Stimulated activated CD8-positive, alpha-beta memory T cell treated with anti-CD3 and anti-CD28 coated beads, Interleukin-12 subunit alpha, Interleukin-12 subunit beta, amount 100 ng/mL, for 24 hours (primary cell): ENCODE results near the gene PID1.
"Not testable (repeated sequence)": the region's sequence is repeated elsewhere in the genome, so short reads cannot be mapped to it uniquely, and the experiment has no call there.

Source experiments
- DNase-seq: peaks from one replicate; pipeline ENCODE4 v3.0.0-alpha.2; 2020; ENCODE audit errors: extremely low read depth

The PID1 gene

DNA sequence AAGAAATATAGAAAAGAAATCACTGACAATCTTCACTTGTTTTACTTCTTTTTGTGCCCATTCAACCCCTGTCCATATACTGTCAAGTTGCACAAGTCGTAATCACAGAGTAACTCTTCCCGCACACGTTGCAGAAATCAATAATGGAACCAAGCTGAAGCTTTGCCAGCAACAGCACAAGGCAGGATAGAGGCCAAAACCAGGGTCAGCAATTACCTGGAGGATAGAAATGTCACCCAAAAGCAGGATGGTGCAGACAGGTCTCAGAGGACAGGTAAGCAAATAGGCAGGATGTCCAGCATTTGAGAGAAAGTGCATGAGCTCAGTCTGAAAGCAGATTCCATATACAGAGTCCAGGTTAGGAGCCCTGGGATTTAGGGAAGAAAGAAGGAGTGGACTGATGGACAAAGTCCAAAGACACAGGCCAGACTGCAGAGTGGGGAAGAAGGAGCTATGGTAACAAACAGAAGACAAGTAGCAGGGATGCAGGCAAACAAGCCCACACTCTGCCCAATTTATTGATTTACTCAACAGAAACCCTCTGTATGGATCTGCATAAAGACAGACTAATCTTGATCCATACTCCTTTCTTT, 52.7 kb downstream of the PID1 start:
- DNase-seq = no peak

DNA sequence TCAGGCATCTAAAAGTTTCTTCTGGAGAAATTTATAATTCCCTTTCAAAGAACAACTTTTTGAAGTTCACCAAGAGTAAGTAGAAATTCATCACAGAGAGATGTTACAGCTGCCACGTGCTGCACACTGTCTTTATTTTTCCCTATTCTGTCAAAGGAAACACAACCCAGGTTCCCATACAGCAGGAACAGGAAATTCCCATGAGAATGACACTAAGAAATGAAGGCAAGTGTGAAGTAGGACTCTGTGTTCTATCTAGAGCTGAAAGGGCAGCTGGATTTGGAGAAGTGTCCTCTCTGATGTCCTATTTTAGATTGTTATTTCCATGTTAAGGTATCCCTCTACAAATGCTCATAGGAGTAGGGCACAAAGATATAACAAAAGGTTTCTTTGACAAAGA, 58.8 kb downstream of the PID1 start:
- no peak for DNase-seq

DNA sequence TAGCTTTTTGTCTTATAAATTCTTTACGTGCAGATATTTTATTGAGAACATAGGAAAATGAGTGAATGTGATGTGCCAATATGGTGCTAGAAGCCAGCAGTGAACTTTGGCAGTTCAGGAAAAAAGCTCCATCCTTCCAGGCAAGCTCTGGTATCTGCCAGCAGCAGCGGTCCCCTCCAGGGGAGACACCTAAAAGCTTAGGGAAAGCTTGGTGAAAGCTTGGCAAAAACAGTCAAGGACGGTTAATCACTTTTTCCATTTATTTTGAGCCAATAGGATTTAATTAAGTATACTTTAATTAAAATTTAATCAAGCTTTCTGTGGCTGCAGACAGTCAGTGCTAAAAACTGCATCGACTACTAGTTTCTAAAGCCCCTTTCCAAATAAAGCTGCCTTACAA, 60.4 kb downstream of the PID1 start:
- no peak for DNase-seq

DNA sequence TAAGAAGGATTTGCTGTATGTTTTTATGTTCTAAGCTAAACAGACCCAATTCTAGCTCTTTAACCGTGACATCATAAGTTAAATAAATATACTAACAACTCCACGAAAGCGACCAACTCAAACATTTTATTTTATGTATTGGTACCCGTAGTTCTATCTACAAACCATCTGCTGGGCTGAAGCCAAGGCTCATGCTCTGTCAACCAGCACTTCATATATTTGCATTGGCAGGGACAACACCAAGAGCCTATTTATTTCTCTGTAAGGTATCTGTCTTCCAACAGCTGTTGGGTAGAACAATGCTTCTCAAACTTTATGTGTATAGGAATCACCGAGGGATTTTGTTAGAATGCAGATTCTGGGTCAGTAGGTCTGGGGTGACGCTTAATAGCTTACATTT, 64.5 kb downstream of the PID1 start:
- no peak for DNase-seq

DNA sequence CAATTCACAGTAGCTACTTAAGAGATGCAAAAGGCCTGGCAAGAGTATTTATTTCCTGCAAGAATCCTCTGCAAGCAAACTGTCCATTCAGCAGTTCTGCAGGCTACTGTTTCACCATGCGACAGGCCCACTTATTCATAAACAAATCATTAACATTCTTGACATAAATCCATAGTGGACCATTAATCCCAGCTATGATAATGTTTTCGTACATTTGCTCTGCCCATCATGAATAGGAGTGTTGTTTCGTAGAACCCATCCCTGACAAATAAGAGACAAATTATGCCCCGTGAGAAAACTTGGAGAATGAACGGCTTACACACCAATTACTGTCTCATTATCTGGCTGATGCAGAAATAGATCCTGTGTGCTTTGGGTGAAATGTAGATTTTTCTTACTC, 65.4 kb downstream of the PID1 start:
- no peak for DNase-seq

DNA sequence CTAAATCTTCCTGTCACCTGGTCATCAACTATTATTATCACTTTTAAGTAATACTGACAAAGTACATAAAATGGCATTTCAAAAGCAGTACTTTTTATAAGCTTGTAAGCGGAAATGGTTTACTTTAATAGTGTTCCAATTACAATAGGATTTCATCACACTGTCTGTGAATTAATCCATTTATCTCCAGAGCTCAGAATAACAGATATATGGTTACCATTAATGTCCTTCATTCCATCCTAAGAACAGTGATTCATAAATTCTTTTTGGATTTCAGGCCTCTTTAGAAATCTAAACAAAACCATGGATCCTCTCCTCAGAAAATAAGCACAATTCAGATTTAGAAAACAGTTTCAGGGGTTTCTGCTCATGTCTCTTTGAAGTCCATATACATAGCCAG, 68.4 kb downstream of the PID1 start:
- DNase-seq = no peak

DNA sequence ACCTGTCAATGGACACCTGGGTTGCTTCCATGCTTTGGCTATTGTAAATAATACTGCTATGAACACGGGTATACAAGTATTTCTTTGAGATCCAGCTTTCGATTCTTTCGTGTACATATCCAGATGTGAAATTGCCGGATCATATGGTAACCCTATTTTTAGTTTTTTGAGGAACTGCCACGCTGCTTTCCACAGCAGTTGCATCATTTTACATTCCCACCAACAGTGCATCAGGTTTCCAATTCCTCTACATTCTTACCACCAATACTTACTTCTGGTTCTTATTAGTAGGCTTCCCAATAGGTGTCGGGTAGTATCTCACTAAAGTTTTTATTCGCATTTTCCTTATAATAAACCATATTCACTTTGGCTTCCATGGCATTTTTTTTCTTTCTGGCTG, 69.6 kb downstream of the PID1 start:
- no peak for DNase-seq

DNA sequence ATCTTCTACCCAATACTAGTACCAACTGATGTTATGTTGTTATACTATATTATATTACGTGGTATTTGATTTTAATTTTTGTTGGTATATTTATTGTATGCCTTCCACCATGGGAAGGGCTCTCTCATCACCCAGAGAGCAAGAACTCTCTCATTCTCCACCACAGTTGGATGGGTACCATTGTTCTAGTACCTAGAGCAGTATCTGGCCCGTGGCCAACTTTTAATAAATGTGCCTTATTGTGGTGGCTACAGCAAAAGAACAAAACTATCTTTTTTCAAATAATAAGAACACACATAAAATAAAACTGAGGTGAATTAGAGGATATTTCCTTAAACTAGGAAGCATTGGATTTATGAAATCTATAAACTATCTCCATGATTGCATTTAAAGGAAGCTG, 71.8 kb downstream of the PID1 start:
- no peak for DNase-seq

DNA sequence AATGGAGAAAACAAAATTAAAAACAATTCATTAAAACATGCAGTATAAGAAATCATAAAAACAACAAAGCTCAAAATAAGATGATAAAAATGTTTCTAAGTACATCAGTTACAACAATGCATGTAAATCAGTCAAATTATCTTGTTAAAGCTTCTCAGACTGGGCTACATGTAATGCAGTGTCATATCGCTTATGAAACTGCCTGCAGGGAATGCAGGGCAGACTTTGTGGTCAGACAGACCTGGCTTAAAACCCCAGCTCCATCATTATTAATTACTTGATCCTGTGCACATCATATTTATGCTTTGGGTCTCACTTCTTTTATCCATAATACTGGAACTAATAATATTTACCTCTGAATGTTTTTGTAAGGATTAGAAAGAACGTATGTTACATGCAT, 74.6 kb downstream of the PID1 start:
- DNase-seq = no peak

DNA sequence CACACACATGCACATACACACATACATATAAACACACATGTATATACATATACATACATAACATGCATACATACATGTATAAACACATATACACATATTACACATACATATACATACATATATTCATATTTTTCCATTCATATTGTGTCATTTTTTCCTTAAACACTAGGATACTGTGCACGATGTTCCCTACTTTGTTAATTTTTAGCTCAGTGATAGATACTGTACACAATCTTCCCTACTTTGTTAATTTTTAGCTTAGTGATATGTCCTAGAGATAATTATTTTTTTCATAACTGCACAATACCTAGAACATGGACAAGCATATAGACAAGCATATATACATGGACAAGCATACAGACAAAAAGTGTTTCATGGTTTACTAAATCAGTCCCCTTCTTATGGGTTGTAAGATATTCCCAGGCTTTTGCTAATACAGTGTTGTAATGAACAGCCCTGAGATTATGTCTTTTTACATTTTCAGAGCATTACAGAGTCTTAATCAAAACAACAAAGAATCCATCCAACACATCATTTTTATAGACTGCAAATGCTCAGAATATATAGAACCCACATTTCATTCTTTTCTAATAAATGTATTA, 75.6 kb downstream of the PID1 start:
- DNase-seq = no peak

DNA sequence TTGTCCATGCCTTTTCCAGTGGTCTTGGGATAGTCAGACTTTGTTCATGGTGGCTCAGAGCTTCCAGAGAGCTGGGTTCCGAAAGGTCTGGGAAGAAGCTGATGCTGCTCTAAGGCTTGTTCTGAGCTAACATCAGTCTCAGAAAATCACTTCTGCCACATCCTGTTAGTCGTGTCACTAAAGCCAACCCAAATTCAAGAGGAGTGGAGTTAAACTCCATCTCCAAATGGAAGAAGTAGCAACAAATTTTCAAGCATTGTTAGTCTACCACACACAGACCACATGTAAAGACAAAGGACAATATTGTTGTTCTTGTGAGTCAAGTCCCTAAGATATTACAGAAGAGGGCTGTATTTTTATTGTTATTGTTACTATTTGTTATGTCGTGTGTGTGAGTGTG, 77.8 kb downstream of the PID1 start:
- no peak for DNase-seq

DNA sequence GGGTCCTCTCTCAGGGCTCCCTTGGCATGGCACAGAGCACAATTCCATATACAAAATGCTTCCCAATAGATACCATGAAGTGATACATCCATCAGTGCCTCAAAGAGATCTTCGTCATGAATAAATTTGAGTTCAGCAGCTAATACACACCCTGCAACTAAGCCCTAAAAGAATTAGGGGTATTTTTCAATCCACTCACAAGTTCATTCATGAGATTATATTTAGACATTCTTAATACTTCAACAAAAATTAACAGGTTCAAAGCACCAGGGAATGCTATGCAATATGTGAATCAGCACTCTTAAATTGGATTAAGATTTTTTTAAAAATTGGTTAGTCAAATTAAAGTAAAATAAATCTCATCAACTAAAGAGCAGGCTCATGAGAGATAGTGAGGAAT, 79.7 kb downstream of the PID1 start:
- DNase-seq = no peak

DNA sequence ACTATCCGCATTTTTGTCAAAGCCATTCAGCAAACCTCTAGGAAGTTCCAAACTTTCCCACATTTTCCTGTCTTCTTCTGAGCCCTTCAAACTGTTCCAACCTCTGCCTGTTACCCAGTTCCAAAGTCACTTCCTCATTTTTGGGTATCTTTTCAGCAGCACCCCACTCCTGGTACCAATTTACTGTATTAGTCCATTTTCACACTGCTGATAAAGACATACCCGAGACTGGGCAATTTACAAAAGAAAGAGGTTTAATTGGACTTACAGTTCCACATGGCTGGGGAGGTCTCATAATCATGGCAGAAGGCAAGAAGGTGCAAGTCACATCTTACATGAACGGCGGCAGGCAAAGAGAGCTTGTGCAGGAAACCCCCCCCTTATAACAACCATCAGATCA, 84.0 kb downstream of the PID1 start:
- not testable (repeated sequence) for DNase-seq

DNA sequence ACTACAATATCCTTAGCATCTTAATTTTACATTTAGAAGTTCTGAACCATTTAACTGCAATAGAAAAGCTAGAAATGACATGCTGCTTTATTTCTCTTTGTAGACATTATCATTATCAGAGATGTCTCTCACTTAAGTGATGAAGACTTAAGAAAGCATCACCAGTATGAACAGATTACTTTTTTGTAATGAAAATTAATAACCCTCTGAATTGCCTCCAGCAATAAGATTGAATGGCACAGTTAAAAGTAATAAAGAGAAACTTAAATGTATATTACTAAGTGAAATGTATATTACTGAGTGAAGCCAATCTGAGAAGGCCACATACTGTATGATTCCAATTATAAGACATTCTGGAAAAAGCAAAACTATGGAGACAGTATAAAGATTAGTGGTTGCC, 89.4 kb downstream of the PID1 start:
- no peak for DNase-seq

DNA sequence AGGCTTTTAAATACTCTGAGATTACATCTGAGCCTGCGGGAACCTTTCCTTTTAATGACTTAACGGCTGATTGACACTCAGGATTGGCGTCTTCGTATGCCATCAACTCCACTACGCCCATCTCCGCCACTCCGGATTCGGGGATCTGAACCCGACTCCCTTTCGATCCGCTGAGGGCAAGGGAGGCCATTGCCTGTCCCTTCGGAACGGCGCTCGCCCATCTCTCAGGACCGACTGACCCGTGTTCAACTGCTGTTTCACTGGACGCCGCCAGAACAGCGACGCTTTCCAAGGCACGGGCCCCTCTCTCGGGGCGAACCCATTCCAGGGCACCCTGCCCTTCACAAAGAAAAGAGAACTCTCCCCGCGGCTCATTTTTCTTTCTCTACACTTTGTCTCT, 90.4 kb downstream of the PID1 start:
- no peak for DNase-seq

DNA sequence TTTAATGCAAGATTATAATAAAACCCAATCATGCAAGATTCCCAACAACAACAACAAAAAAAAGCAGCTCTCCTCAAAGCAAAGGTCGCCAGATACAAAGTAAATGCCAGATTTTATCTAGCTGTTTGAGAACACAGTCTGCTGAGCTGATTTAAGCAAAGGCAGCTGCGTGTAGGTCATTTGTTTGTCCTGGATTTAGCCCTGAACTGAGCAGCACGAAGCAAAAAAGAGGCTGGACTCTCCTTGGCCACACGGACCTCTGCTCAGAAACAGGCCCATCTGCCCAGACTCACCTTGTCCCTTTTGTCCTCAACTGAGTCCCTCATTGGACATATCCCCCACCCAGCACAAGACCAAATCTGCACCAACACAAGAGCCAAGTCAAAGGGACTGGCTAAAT, 91.5 kb downstream of the PID1 start:
- DNase-seq = no peak

DNA sequence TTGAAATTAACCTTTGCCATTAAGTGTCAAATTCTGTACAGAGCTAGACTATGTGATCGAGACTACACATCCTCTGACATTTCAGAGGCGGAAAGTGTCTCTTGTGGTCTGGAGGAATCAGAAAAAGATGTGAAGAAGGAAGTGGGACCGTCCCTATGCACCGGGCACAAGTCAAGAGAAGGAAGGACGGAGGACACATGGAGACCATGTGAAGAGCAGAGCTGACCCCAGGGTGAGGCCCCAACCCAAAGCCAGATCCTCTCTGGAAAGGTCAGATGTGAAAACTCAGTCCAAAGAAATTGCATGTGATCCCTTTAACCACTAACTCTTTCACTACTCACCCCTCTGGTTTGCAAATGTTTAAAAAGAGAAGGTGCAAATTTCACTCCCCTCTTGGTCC, 92.4 kb downstream of the PID1 start:
- no peak for DNase-seq

DNA sequence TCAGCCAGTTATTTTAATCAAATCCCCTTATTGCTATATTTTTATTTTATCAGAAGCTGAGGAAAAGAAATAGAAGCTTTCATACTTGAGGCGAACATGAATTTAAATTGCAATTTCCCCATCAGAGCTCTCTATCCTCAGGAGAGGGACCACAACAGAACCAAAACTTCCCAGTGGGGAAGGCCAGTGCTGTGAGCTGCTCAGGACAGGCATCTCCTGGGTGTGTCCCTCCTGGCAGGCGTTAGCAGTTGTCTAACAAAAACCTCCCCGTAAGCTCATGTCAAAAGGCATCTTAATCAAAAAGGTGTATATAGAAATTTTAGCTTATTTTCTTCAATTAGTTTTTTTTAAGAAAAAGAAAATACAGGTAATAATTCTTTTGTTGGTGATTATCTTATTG, 93.0 kb downstream of the PID1 start:
- DNase-seq = no peak

DNA sequence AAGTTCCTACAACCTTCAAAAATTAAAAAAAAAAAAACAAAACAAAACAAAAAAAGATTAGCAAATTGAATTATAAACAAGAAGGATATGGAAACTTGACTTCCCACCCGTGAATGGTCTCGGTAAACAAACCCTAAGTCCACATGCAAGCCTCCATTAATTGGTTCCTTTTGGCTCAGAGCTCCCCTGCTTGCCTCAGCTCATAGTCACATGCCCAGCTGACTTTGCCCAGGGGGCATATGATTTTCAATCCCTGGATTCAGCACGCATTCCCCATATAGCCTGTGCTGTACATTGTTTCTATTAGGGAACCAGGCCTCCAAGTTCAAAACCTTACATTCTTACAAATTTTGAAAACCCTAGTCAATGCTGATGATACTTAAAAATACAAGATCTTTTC, 95.0 kb downstream of the PID1 start:
- no peak for DNase-seq

DNA sequence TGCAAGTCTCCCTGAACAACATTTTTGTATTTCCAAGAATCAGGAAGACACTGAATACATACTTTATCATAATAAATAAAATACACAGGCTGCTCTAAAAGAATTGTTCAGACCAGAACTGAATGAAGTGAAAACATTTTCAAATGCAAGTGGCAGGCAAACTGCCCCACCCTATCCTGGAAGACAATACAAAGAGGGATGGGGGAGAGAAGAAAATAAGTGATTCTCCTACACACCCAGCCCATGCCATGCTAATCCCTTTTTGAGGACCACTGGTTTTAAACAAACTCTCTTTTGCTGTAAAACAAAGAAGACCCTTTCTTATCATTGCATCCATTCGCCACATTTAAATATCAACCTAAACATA, 95.6 kb downstream of the PID1 start:
- DNase-seq = no peak

DNA sequence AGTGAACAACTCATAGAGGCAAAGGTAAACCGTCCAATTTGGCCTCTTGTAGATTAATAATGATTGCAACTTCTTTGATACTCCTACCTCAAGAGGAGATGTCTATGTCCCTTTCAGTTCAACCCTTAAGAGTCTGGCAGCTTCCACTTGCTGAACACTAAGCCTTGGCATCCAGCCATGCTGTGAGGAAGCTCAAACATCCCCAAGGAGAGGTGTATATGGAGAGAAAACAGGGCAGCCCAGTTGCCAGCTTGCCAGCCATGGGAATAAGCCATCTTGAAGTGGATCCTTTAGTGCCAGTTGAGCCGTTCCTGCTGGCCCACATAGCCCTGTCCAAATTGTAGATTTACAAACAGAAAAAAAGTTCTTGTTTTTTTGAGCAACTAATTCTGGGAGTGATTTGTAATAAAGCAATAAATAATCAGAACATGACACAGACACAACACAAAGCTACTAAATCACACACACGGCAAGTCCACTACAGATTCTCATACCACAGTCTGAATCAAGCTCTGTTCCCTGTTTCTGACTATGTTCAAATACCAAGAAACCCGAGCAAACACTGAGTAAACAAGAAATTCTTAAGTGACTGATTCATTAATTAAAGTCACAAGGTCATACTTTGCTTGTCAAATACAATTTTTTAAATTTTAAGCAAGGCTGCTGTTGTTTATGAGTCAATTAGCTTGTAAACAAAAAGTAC, 96.1 kb downstream of the PID1 start:
- DNase-seq = no peak

DNA sequence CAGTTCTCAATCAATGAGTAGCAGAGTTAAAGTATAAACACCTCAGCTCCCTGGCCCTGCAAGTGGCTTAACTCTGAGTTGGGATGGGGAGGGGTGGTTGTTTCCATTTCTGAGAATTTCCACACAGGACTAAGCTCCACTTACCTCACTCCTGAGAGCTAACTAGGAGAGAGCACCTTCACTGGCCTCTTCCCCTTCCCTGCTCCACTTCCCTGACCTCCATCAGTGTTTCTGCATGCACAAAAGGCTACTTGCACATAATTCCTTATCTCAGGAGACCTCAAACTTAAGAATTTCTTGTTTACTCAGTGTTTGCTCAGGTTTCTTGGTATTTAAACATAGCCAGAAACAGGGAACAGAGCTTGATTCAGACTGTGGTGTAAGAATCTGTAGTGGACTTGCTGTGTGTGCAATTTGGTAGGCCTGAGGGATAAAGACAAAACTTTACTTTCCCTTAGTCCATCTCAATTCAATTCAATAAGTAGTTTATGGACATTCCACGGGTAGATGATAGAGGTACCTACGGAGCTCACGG, 97.2 kb downstream of the PID1 start:
- no peak for DNase-seq

DNA sequence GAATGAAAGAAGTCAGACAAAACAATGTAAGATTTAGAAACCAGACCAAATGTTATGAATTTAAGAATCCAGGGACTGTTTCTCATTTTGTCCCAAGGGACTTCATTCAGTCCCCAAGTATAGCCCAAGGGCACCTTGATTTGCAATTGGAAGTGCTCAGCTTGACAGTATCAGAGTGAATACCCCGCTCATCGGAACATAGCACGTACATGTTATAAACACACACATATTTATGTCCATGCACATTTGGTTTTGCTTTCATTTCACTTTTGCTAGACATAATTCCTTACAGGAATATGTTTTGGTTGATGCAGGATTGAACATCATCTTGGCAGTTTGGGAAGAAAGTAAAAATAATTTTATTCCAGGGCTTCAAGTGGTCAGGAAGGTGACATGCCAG, 100.2 kb downstream of the PID1 start:
- no peak for DNase-seq

DNA sequence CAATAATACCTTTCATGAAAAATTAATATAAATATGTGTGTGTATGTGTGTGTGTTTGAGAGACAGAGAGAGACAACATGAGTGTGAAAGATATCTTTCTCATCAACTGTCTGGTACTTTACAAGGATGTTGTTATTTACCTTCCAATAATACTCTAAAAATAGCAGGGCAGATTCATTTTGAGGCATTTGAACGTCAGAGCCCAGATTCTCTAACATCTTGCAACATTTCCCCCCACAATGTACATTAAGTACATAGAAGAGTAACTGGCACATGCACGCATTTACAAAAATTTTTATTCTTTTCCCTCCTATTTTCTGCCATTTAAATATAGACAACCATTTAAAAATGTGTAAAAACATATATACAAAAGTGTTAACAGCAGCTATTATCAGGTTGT, 100.9 kb downstream of the PID1 start:
- no peak for DNase-seq
